ENCODE results near the gene CRADD.

DNA sequence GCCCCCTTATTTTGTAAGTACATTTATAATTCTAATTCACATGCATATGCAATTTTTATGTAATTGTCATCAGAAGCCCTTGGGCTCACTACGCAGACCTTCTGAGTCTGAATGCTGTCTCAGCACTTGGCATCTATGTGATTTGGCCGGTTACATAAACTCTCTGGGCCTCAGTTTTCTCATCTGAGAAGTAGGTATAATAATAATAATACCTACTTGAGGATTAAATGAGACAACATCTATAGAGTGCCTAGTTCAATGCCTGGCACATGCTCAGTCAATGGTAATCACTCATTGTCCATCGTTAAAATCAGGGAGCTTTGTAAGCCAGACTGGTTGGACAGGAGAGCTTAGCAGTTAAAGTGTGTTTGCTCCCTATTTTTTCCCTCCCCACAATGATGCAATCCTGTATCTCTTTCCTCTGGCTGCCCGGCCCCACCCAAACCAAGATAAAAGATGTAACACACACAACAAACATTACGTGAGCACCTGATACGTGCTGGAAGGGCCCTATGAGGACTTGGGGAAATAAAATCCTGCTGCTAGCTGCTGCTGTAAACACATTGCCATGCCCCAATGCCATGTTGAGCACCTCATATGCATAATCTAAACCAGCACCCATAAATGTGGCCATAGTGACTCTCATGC, 235.0 kb downstream of the CRADD start:
- TF ChIP-seq CTCF (IDR thresholded peaks at IDR 0.05) (no peak), POLR2A (IDR thresholded peaks at IDR 0.05) (no peak)
